ENCODE measurements around the gene PFKL.

Gene PFKL

DNA sequence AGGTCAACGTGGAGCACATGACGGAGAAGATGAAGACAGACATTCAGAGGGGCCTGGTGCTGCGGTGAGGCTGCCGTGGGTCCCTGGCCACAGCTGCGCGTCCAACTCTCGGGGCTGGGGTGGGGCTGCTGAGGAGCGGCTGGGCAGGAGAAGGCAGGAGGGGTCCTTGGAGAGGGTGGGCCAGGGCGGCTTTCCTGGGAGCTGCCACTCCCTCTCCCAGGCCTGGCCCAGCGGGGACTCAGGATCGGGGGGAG lies 24.9 kb downstream of the PFKL start:
- no peak for DNase-seq (ENCODE audit: low read depth)
- H3K4me3 ChIP-seq (ENCODE audit: low read length), result no peak overlapping the region
- TF ChIP-seq, protein P1, sequence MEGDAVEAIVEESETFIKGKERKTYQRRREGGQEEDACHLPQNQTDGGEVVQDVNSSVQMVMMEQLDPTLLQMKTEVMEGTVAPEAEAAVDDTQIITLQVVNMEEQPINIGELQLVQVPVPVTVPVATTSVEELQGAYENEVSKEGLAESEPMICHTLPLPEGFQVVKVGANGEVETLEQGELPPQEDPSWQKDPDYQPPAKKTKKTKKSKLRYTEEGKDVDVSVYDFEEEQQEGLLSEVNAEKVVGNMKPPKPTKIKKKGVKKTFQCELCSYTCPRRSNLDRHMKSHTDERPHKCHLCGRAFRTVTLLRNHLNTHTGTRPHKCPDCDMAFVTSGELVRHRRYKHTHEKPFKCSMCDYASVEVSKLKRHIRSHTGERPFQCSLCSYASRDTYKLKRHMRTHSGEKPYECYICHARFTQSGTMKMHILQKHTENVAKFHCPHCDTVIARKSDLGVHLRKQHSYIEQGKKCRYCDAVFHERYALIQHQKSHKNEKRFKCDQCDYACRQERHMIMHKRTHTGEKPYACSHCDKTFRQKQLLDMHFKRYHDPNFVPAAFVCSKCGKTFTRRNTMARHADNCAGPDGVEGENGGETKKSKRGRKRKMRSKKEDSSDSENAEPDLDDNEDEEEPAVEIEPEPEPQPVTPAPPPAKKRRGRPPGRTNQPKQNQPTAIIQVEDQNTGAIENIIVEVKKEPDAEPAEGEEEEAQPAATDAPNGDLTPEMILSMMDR (conservative IDR thresholded peaks at IDR 0.05; ENCODE audit: low read depth, low read length), result no peak

DNA sequence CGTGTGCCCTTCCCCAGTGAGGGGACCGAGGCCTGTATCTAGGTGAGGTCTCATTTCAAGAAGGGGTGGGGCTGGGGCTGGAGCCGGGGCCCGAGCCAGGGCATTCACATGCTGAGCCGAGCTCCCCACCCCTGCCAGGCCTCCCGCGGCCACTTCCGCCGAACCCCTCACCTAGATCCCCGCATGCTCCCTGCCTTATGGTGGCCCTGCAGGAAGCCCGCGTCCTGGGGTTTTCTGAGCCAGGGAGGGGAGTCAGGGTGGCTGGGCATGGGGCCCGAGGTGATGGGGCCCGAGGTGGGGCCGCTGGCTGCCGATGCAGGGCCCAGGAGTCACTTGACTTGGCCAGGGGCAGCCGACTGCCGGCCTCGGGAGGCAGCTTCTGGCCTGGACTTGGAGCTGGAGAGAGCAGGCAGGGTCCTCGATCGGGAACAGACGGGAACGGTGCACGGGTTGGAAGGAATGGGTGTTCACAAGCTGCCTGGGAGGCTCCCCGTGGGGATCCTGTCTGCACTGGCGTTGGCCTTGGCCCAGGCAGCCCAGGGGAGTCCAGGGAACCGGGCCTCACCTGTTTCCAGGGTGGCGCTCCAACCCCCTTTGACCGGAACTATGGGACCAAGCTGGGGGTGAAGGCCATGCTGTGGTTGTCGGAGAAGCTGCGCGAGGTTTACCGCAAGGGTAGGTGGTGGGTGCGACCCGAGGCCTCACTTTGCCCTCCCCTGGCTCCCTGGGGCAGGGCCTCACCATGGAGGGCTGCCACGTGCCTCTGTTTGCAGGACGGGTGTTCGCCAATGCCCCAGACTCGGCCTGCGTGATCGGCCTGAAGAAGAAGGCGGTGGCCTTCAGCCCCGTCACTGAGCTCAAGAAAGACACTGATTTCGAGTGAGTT lies 25.8 kb downstream of the PFKL start:
- no peak for DNase-seq (ENCODE audit: low read depth)
- TF ChIP-seq, protein P1 (conservative IDR thresholded peaks at IDR 0.05; ENCODE audit: low read depth, low read length), result no peak
- H3K4me3 ChIP-seq (ENCODE audit: low read length), result no peak overlapping the region

DNA sequence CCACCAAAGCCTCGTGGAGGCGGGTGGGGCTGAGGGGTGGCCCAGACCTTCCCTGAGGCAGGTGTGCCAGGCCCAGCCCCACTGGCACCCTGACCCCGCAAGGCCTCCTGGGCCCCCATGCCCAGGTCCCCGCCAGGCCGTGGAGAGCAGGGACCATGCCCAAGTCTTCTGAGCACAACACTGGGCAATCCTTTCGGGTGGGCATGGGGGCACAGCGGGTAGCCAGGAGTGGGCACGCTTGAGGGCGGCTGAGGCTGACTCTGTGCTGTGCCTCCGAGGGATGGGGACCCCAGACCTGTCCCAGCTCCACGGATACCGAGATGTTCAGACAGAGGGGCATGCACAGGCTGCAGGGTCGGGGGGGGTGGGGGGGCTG lies 26.4 kb downstream of the PFKL start:
- no peak for DNase-seq (ENCODE audit: low read depth)
- TF ChIP-seq, protein P1 (conservative IDR thresholded peaks at IDR 0.05; ENCODE audit: low read depth, low read length), result no peak
- no peak overlapping the region for H3K4me3 ChIP-seq (ENCODE audit: low read length)

DNA sequence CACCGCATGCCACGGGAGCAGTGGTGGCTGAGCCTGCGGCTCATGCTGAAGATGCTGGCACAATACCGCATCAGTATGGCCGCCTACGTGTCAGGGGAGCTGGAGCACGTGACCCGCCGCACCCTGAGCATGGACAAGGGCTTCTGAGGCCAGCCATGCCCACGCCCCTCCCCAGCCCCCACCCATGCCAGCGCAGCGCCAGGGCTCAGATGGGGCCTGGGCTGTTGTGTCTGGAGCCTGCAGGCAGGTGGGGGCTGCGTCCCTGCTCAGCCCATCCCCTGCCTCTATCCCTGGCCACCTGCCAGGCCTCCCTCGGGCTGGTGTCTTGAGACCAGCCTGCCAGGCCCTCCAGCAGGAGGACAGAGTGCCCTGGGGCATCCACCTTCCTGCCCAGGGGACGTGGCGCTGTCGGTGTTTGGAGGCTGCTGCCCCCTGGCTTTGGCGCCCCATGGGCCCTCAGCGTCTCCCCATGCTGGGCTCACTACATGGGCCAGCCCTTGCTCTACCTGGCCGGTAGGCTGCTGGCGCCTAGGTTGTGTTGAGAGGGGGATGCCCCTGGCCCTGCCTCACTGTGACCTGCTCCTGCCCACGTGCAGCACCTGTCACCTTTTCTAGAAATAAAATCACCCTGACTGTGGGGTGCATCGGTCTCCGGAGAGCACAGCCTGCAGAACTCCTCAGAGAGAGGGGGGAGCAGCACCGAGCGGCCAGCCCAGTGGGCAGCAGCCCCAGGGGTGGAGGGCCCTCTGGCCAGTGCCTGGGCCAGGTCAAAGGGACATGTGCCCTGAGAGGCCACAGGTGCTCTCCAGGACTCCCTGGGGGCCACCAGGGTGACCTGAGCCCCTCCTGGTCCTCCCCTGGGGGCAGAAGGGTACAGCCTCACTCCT lies 27.1 kb downstream of the PFKL start:
- H3K4me3 ChIP-seq (ENCODE audit: low read length), result no peak overlapping the region
- TF ChIP-seq, protein P1 (conservative IDR thresholded peaks at IDR 0.05; ENCODE audit: low read depth, low read length), result no peak
- no peak for DNase-seq (ENCODE audit: low read depth)

DNA sequence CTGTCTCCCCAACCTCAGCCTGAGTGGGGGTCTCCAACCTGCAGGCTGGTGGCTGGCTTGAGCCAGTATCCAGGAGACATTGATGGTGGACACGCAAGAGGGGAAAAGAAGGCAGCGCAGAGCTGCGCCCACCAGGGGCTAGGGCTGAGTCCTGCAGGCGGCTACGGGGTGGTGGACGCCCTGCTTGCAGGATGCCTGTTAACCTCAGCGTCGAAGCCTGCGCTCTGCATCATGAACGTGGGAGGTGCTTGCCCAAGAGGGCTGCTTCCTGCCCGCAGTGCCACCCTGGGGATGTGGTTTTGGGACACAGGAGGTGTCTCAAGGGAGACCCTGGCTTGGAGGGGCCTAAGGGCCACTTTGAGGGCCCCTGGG lies 27.7 kb downstream of the PFKL start:
- TF ChIP-seq, protein P1 (conservative IDR thresholded peaks at IDR 0.05; ENCODE audit: low read depth, low read length), result no peak
- DNase-seq (ENCODE audit: low read depth), result no peak
- H3K4me3 ChIP-seq (ENCODE audit: low read length), result no peak overlapping the region

DNA sequence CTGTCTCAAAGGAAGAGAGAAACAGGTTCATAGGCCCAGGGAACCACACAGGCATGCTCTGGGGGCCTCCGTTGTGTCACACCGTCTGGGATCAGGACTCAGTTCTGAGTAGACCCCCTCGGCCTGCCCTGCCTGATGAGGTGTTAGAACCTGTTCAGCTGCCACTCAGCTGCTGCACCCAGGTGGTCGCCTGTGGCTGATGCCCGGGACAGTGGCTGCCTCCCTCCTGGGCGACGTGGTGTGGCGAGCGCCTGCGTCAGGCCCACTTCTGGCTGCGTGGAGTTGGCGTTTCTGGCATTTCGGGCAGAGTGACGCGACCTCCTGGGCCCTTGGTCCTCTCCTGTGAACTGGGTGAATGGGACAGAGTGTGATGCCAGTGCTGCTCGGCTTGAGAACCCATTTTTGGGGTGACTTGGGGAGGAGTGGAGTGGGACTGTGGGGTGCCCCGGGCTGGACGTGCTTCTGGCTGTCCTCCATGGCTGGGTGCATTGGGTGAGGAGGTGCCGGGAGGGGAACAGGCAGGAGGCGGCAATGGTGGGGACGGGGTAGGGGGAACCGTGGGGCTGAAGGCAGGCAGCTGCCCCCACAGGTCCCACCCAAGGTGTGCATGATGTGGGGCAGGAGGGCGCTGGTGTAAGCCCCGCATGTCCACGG lies 28.5 kb downstream of the PFKL start:
- DNase-seq (ENCODE audit: low read depth), result no peak
- TF ChIP-seq, protein P1 (conservative IDR thresholded peaks at IDR 0.05; ENCODE audit: low read depth, low read length), result no peak
- H3K4me3 ChIP-seq (ENCODE audit: low read length), result no peak overlapping the region

Measured in retinal pigment epithelial cell (primary cell).